Gastrocnemius medialis (tissue), 4 donors: Measurements from ENCODE around the gene PIM3. TPM values are rescaled to one million over a fixed set of nuclear protein-coding genes. Genes with fewer than 3 reads are reported as not detected.
A peak's percentile ranks its signal among the peaks of the same experiment; 100 is the strongest.

Experiments used
- ATAC-seq, 2 donors: fragments of 150-250 bp; one replicate each; pipeline ENCODE4 v1.9.1; 2016
- DNase-seq, 2 donors: peaks; one replicate each; pipeline ENCODE4 v3.0.0-alpha.2; 2019
- H3K27ac ChIP-seq, 4 donors: fragments of 200-600 bp; sonication (generic); 1 replicate in 1 of 4; 2 replicates in 3 of 4; pipeline ENCODE4 v1.5.1; 2016 to 2018; ENCODE audit warnings: mild to moderate bottlenecking in 2 of 4, moderate library complexity in 1 of 4
- H3K27me3 ChIP-seq, 3 donors: fragments of 200-600 bp; sonication (generic) in 2 of 3; 1 replicate in 1 of 3; 2 replicates in 2 of 3; pipeline versions ENCODE4 v1.5.1 to v1.6.0; 2016 to 2019; ENCODE audit warnings: mild to moderate bottlenecking in 1 of 3, moderate library complexity in 1 of 3
- H3K36me3 ChIP-seq, 2 donors: fragments of 200-600 bp; sonication (generic) in 1 of 2; one replicate each; pipeline ENCODE4 v1.5.1; 2017 to 2018
- H3K4me1 ChIP-seq, 2 donors: fragments of 200-600 bp; sonication (generic) in 1 of 2; one replicate each; pipeline ENCODE4 v1.5.1; 2016 to 2017; ENCODE audit warnings: mild to moderate bottlenecking in 2 of 2
- H3K4me3 ChIP-seq, 4 donors: fragments of 200-600 bp; sonication (generic) in 3 of 4; 1 replicate in 1 of 4; 2 replicates in 3 of 4; pipeline ENCODE4 v1.5.1; 2016 to 2019; ENCODE audit warnings: mild to moderate bottlenecking in 2 of 4
- H3K9me3 ChIP-seq, 3 donors: fragments of 200-600 bp; sonication (generic) in 2 of 3; 1 replicate in 1 of 3; 2 replicates in 2 of 3; pipeline ENCODE4 v1.5.1; 2016 to 2019
- CTCF ChIP-seq, 5 experiments: fragments of 450-650 bp in 3 of 5; fragments of 200-600 bp in 2 of 5; sonication (generic) in 2 of 5; IDR thresholded peaks in 4 of 5; conservative IDR thresholded peaks in 1 of 5; 1 replicate in 4 of 5; 2 replicates in 1 of 5; pipeline ENCODE4 v1.5.1; 2016 to 2019; ENCODE audit warnings: antibody characterized with exemption in 5 of 5, mild to moderate bottlenecking in 3 of 5, moderate library complexity in 3 of 5
- POLR2A ChIP-seq, 2 donors: fragments of 450-650 bp; IDR thresholded peaks; one replicate each; pipeline ENCODE4 v1.6.1; 2017; ENCODE audit warnings: antibody characterized with exemption in 2 of 2, mild to moderate bottlenecking in 2 of 2, moderate library complexity in 2 of 2
- in situ Hi-C, 4 donors: fragments of 200-750 bp; cut with MboI; loops; one replicate each; pipeline versions ENCODE4 v1.15.0 to v1.8.0; 2017; ENCODE audit warnings: low sequenced_read_pairs in 4 of 4
- intact Hi-C: fragments of 100-400 bp; cut with DNase I; formaldehyde crosslinking; loops from one replicate; pipeline ENCODE4 v1.15.1; 2023; ENCODE audit warnings: low total_unique reads
- total RNA-seq, 4 donors: library from RNA; depleted of rRNA; stranded (reverse); fragments of >200 nt; gene quantifications; one replicate each; pipeline versions ENCODE4 v1.1.0 to v1.2.3, GENCODE V29; 2016

The PIM3 gene
- total RNA-seq, 4 donors from 2014 or later, result 165 to 327 (median 188) TPM

DNA sequence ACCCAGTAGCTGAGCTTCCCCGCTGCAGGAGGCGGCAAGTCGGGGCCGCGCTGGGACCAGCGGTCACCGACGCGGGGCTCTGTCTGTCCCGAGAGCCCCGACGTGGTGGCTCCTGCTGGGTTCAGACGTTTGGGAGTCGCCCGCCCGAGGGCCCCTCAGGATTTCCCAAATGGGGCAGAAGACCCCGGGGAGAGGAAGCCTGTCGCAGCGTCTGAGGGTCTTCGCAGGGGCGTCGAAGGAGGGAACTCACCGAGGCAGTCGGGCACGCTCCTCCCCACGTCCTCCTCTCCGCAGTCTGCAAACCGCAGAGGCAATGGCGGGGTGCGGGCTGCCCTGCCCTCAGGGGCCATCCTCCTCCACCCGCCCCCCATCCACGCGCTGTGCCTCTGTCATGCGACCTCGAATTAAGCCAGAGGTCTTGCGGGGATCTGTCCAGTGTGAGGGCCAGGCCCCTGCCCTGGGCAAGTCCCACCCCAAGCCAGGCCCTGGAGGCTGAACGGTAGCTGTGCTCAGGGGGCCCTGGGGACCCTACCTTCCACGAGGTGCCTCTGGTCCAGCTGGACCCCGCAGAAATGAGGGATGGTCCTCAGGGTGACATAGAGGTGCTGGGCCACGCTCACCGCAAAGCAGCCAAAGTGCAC, 39.5 kb downstream of the PIM3 start:
- intact Hi-C loops (no loop called here), in situ Hi-C loops (no loop called here)
- no peak for DNase-seq
- H3K27ac ChIP-seq, result no peak overlapping the region
- H3K9me3 ChIP-seq, result no peaks in the 10 kb centered on the region
- H3K4me1 ChIP-seq, result no peaks in the 10 kb centered on the region
- TF ChIP-seq POLR2A (IDR thresholded peaks at IDR 0.05) (no peak), CTCF (IDR thresholded peaks at IDR 0.05 in 4 of 5, conservative IDR thresholded peaks at IDR 0.05 in 1 of 5) (no peak)
- ATAC-seq, result no peak
- peak overlapping the region in 3 of 4 donors; percentile 30 to 48 (median 35) for H3K4me3 ChIP-seq
- no peaks in the 10 kb centered on the region for H3K36me3 ChIP-seq
- peaks cover 0 to 25% (median 19%) of the 10 kb centered on the region in 3 donors for H3K27me3 ChIP-seq

DNA sequence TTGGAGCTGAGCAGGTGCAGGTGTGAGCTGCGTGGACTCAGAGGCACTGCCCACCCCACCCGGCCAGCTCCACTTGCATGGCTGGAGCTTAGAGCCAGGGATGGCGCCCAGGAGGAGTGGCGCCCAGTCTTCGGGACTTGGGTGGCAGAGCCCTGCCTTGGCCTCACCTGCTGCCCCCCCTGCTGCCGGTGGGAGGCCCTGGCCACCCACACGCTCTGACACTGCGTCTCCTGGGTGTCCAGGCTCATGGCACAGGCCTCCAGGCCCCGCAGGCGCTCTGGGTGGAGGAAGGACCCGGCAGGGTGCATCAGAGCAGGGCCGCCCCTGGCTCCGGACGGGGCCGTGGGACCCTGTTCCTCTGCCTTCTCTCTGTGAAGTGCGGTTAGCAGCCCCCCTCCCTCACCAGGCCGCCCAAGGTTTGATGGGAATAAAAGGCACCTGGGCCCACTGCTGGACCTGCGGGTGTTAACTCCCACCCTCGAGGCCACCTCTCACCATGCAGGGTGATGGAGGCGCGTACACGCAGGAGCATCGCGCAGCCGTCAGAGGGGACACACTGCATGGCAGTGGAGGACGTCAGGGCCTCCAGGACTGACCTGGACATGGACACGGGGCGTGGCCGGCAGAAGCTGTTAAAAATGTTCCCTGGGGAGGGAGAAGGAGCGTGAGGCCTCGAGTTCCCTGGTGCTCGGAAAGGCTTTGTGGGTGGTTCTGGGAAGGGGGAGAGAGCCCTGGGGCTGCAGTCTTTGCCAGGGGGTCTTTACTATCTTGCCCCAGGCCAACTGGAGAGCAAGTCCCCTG, 40.2 kb downstream of the PIM3 start:
- ATAC-seq (no peak), DNase-seq (no peak)
- TF ChIP-seq CTCF (IDR thresholded peaks at IDR 0.05 in 4 of 5, conservative IDR thresholded peaks at IDR 0.05 in 1 of 5) (no peak), POLR2A (IDR thresholded peaks at IDR 0.05) (no peak)
- H3K9me3 ChIP-seq, result no peaks in the 10 kb centered on the region
- peaks cover 0 to 25% (median 19%) of the 10 kb centered on the region in 3 donors for H3K27me3 ChIP-seq
- intact Hi-C loops (no loop called here), in situ Hi-C loops (no loop called here)
- no peak overlapping the region for H3K4me3 ChIP-seq
- no peak overlapping the region for H3K27ac ChIP-seq
- no peaks in the 10 kb centered on the region for H3K4me1 ChIP-seq
- no peaks in the 10 kb centered on the region for H3K36me3 ChIP-seq

DNA sequence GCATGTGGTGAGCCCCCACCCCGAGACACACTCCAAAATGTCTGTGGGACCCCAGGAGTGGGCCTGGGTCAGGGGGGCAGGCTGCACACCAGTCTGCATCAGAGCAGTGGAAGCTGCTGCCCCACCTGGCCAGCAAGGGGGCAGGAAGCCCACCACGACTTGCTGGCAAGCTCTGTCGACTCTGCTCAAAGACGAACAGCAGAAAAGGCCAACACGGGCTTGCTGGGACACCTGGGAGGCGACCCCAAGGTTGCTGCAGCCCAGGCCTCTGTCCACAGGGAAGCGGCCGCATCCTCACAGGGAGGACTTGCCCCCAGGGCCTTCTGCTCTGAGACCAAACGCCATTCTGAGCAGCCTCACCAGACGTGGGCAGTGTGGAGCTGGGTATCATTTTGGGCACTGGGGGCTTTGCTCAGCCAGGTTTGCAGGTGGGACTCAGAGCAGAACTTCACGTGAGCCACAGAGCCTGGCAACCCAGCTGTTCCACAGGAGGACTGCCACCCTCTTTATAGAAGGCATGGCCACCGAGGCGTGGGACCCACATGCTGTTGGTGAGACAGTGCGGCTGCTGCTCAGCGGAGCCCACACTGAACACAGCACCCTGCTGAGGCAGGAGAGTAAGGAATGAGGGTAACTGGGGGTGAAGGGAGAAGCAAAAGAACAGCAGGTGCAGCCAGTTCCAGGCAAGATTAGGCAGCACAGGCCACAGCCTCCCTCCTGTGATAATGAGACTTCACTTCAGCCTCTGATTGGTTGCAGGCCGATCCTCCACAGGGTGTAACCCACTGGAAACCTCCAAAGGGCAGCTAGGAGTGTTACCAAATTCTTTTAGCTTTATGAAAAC, 41.0 kb downstream of the PIM3 start:
- no peaks in the 10 kb centered on the region for H3K4me1 ChIP-seq
- ATAC-seq (no peak), DNase-seq (no peak)
- no peaks in the 10 kb centered on the region for H3K9me3 ChIP-seq
- H3K4me3 ChIP-seq, result no peak overlapping the region
- H3K36me3 ChIP-seq, result no peaks in the 10 kb centered on the region
- H3K27me3 ChIP-seq, result peaks cover 0 to 25% (median 19%) of the 10 kb centered on the region in 3 donors
- TF ChIP-seq CTCF (IDR thresholded peaks at IDR 0.05 in 4 of 5, conservative IDR thresholded peaks at IDR 0.05 in 1 of 5), result no peak
- no peak for TF ChIP-seq POLR2A (IDR thresholded peaks at IDR 0.05)
- H3K27ac ChIP-seq, result no peak overlapping the region
- intact Hi-C loops (no loop called here), in situ Hi-C loops (no loop called here)

DNA sequence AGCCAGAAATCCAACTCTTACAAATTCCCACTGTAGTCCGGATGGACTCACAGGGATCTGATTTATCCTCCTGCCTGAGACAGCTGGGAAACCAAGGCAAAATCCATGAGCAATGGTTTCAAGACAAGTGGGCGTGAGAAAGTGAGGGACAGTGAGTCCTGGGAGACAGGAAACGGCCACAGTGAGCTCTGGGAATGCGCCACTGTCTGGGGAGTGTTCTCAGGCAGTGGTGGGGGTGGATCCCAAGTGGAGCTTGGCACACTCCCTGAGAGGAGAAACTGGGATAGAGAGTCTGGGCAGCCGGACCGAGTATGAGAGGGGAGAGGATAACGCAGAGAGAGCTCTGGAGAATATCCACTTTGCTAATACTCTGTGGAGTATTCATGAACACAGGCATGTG, 42.2 kb downstream of the PIM3 start:
- no peak overlapping the region for H3K27ac ChIP-seq
- TF ChIP-seq POLR2A (IDR thresholded peaks at IDR 0.05), result no peak
- no peak for TF ChIP-seq CTCF (IDR thresholded peaks at IDR 0.05 in 4 of 5, conservative IDR thresholded peaks at IDR 0.05 in 1 of 5)
- DNase-seq (no peak), ATAC-seq (no peak)
- in situ Hi-C loops (no loop called here), intact Hi-C loops (no loop called here)
- H3K9me3 ChIP-seq, result no peaks in the 10 kb centered on the region
- no peaks in the 10 kb centered on the region for H3K4me1 ChIP-seq
- no peaks in the 10 kb centered on the region for H3K36me3 ChIP-seq
- no peak overlapping the region for H3K4me3 ChIP-seq
- peaks cover 0 to 25% (median 19%) of the 10 kb centered on the region in 3 donors for H3K27me3 ChIP-seq
